Measurements from ENCODE around the gene CDAN1. TPM values are rescaled to one million over a fixed set of nuclear protein-coding genes. Genes with fewer than 3 reads are reported as not detected.

Gene CDAN1
- total and polyA plus RNA-seq, 10 of the 15 experiments (the other 5 are each of a cell fraction or from before 2014, with no cell fraction given) = 0.56 to 14.2 (median 6.7) TPM

DNA sequence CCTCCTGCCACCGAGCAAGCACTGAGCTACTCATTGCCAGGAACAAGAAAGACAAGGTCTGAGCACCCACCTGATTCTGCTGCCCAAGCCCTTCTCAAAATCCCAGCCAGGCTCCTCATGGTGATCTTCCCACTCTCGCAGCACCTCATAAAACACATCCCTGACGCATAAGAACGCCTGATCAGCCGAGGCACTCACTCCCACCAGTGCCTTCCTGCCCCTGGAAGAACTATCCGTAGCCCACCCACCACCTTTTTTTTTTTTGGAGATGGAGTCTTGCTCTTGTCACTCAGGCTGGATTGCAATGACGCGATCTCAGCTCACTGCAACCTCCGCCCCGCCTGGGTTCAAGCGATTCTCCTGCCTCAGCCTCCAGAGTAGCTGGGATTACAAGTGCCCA, 3.9 kb downstream of the CDAN1 start:
- FAIRE-seq = no peak
- 96% methylated on average over 11 of the region's 11 CpGs for WGBS (ENCODE audit: insufficient coverage, insufficient replicate concordance, low lambda C conversion rate, missing lambda C conversion rate)
- intact Hi-C loops (cut with micrococcal nuclease; ENCODE audit: unreplicated experiment) = loop anchor here (10.0 kb wide), 1 partner anchor 192 kb away; the partner anchor contains the start of gene TTBK2
- TF ChIP-seq SMAD5 (IDR thresholded peaks at IDR 0.05; ENCODE audit: low read depth) (no peak), WRNIP1 (IDR thresholded peaks at IDR 0.05; ENCODE audit: borderline replicate concordance, low read depth, low read length) (no peak), CHD1 (IDR thresholded peaks at IDR 0.05; ENCODE audit: low read depth, low read length) (no peak), ZNF274 (IDR thresholded peaks at IDR 0.05; ENCODE audit: insufficient read depth, insufficient read length) (no peak), ZBED1 (IDR thresholded peaks at IDR 0.05; ENCODE audit: borderline replicate concordance) (no peak), CHD2 (IDR thresholded peaks at IDR 0.05; ENCODE audit: borderline replicate concordance, low read depth, low read length) (no peak), KLF5 (IDR thresholded peaks at IDR 0.05; ENCODE audit: partially characterized antibody) (no peak), SREBF2 (IDR thresholded peaks at IDR 0.05; ENCODE audit: low read length) (no peak), SMAD1 (IDR thresholded peaks at IDR 0.05; ENCODE audit: low read depth, partially characterized antibody) (no peak), ZSCAN29 (IDR thresholded peaks at IDR 0.05) (no peak), EP300 (IDR thresholded peaks at IDR 0.05; ENCODE audit: borderline replicate concordance in 1 of 2, control insufficient read depth in 1 of 2, low read depth in 2 of 2, low read length in 2 of 2) (no peak), SUZ12 (IDR thresholded peaks at IDR 0.05; ENCODE audit: unreplicated experiment) (no peak), HDAC6 (IDR thresholded peaks at IDR 0.05; ENCODE audit: unreplicated experiment) (no peak), EZH2 (IDR thresholded peaks at IDR 0.05; ENCODE audit: borderline replicate concordance, control insufficient read depth, low read depth, low read length) (no peak)
- TF ChIP-seq, protein P1, sequence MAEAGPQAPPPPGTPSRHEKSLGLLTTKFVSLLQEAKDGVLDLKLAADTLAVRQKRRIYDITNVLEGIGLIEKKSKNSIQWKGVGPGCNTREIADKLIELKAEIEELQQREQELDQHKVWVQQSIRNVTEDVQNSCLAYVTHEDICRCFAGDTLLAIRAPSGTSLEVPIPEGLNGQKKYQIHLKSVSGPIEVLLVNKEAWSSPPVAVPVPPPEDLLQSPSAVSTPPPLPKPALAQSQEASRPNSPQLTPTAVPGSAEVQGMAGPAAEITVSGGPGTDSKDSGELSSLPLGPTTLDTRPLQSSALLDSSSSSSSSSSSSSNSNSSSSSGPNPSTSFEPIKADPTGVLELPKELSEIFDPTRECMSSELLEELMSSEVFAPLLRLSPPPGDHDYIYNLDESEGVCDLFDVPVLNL (IDR thresholded peaks at IDR 0.05; ENCODE audit: low read depth, low read length) = no peak
- TF ChIP-seq, protein P2, sequence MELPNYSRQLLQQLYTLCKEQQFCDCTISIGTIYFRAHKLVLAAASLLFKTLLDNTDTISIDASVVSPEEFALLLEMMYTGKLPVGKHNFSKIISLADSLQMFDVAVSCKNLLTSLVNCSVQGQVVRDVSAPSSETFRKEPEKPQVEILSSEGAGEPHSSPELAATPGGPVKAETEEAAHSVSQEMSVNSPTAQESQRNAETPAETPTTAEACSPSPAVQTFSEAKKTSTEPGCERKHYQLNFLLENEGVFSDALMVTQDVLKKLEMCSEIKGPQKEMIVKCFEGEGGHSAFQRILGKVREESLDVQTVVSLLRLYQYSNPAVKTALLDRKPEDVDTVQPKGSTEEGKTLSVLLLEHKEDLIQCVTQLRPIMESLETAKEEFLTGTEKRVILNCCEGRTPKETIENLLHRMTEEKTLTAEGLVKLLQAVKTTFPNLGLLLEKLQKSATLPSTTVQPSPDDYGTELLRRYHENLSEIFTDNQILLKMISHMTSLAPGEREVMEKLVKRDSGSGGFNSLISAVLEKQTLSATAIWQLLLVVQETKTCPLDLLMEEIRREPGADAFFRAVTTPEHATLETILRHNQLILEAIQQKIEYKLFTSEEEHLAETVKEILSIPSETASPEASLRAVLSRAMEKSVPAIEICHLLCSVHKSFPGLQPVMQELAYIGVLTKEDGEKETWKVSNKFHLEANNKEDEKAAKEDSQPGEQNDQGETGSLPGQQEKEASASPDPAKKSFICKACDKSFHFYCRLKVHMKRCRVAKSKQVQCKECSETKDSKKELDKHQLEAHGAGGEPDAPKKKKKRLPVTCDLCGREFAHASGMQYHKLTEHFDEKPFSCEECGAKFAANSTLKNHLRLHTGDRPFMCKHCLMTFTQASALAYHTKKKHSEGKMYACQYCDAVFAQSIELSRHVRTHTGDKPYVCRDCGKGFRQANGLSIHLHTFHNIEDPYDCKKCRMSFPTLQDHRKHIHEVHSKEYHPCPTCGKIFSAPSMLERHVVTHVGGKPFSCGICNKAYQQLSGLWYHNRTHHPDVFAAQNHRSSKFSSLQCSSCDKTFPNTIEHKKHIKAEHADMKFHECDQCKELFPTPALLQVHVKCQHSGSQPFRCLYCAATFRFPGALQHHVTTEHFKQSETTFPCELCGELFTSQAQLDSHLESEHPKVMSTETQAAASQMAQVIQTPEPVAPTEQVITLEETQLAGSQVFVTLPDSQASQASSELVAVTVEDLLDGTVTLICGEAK (IDR thresholded peaks at IDR 0.05; ENCODE audit: borderline replicate concordance) = no peak
- TF ChIP-seq, protein P3, sequence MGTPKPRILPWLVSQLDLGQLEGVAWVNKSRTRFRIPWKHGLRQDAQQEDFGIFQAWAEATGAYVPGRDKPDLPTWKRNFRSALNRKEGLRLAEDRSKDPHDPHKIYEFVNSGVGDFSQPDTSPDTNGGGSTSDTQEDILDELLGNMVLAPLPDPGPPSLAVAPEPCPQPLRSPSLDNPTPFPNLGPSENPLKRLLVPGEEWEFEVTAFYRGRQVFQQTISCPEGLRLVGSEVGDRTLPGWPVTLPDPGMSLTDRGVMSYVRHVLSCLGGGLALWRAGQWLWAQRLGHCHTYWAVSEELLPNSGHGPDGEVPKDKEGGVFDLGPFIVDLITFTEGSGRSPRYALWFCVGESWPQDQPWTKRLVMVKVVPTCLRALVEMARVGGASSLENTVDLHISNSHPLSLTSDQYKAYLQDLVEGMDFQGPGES (IDR thresholded peaks at IDR 0.05) = no peak

More for the DNA sequence above, 3.9 kb downstream of the CDAN1 start:
- H2AFZ ChIP-seq (ENCODE audit: control insufficient read depth, low read depth, low read length) = no peak overlapping the region
- ChIA-PET RAD21 (ENCODE audit: unreplicated experiment) (interaction anchor here (1.4 kb wide), 1 partner anchor 193 kb away, joined by 3 read pairs; no protein-coding TSS in a partner anchor), POLR2A (interaction anchor here (0.7 kb wide), 1 partner anchor 10 kb away, joined by 3 read pairs; no protein-coding TSS in a partner anchor), SMC1A (ENCODE audit: uncharacterized antibody, unreplicated experiment) (no interaction called here), CTCF (interaction anchor here (0.6 to 6.2 kb wide), 2 partner anchors 111 to 193 kb away, joined by 3 to 26 read pairs; no protein-coding TSS in a partner anchor)
- no peaks in the 10 kb centered on the region for H3K27me3 ChIP-seq (replicated peaks in 1 of 2; ENCODE audit: control insufficient read depth in 2 of 2, insufficient read depth in 2 of 2, low read length in 1 of 2)
- no peak for DNase-seq (ENCODE audit: low read depth, low spot score)
- no peak overlapping the region for H3K4me2 ChIP-seq (ENCODE audit: control insufficient read depth, insufficient read depth)
- H3K9ac ChIP-seq (ENCODE audit: control insufficient read depth, insufficient read depth, low read length) = no peak overlapping the region
- H3K4me3 ChIP-seq = no peak overlapping the region
- peaks cover 6% of the 10 kb centered on the region for H3K79me2 ChIP-seq (ENCODE audit: control insufficient read depth, insufficient read depth, low read length)
- no TSS peak for BruUV-seq (replicated peaks)
- peaks cover 18% of the 10 kb centered on the region for H3K4me1 ChIP-seq (ENCODE audit: control insufficient read depth, insufficient read depth, low read length)
- peaks cover 8 to 15% of the 10 kb centered on the region in 2 experiments; a peak in 3 of 4 replicates for H3K36me3 ChIP-seq (ENCODE audit: control insufficient read depth in 2 of 2, insufficient read depth in 2 of 2, low read length in 1 of 2)
- H4K20me1 ChIP-seq (ENCODE audit: control insufficient read depth, insufficient read depth) = no peaks in the 10 kb centered on the region
- H3K27ac ChIP-seq (ENCODE audit: control insufficient read depth, insufficient read depth) = no peak overlapping the region
- in situ Hi-C loops (cut with MboI) = no loop called here
- no peak for ATAC-seq
- no peaks in the 10 kb centered on the region for H3K9me3 ChIP-seq (replicated peaks; ENCODE audit: control insufficient read depth, insufficient read depth, low read length)

Measured in GM12878 (cell line).